Measurements from ENCODE around the gene RASL10B. TPM values are rescaled to one million over a fixed set of nuclear protein-coding genes. Genes with fewer than 3 reads are reported as not detected.

Gene RASL10B
- total RNA-seq, 2 experiments from 2014 or later = not detected

DNA sequence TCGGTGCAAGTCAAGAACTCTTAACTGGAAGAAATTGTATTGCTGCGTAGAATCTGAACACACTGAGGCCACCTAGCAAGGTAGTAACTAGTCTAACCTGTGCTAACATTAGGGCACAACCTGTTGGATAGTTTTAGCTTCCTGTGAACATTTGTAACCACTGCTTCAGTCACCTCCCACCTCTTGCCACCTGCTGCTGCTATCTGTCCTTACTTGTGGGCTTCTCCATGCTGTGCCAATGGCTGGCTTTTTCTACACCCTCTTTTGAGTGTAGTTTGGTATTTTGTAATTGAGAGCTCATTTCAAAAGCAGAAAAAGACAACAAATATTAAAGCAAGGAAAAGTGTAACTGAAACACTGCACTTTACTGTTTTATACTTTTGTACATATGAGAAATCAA lies 7.7 kb upstream of the RASL10B start:
- Histone ChIP-seq H4K20me1 (ENCODE audit: insufficient read depth, low read length) (no peaks in the 10 kb centered on the region), H3K36me3 (ENCODE audit: insufficient read depth, low read length) (peaks cover 47% of the 10 kb centered on the region), H2AFZ (ENCODE audit: low read length) (no peak overlapping the region), H3K4me2 (ENCODE audit: low read length) (no peak overlapping the region), H3K4me1 (ENCODE audit: insufficient read depth, low read length, poor library complexity, severe bottlenecking) (peaks cover 24% of the 10 kb centered on the region), H3K9me3 (ENCODE audit: low read length) (no peaks in the 10 kb centered on the region), H3K4me3 (ENCODE audit: low read depth, low read length, poor library complexity, severe bottlenecking) (no peak overlapping the region), H3K79me2 (ENCODE audit: insufficient read depth, low read depth, low read length) (no peaks in the 10 kb centered on the region), H3K27ac (ENCODE audit: low read depth, low read length, poor library complexity, severe bottlenecking) (no peak overlapping the region), H3K9me2 (ENCODE audit: insufficient read depth, low read length) (no peaks in the 10 kb centered on the region)
- intact Hi-C loops (cut with micrococcal nuclease; ENCODE audit: unreplicated experiment) = no loop called here
- POLR2A ChIA-PET = no interaction called here
- BruUV-seq (replicated peaks) = no TSS peak
- no peak for TF ChIP-seq EZH2phosphoT487 (IDR thresholded peaks at IDR 0.05; ENCODE audit: borderline replicate concordance, low read depth, low read length)
- TF ChIP-seq, protein P1, sequence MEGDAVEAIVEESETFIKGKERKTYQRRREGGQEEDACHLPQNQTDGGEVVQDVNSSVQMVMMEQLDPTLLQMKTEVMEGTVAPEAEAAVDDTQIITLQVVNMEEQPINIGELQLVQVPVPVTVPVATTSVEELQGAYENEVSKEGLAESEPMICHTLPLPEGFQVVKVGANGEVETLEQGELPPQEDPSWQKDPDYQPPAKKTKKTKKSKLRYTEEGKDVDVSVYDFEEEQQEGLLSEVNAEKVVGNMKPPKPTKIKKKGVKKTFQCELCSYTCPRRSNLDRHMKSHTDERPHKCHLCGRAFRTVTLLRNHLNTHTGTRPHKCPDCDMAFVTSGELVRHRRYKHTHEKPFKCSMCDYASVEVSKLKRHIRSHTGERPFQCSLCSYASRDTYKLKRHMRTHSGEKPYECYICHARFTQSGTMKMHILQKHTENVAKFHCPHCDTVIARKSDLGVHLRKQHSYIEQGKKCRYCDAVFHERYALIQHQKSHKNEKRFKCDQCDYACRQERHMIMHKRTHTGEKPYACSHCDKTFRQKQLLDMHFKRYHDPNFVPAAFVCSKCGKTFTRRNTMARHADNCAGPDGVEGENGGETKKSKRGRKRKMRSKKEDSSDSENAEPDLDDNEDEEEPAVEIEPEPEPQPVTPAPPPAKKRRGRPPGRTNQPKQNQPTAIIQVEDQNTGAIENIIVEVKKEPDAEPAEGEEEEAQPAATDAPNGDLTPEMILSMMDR (conservative IDR thresholded peaks at IDR 0.05; ENCODE audit: low read length) = no peak
- no peak for DNase-seq (ENCODE audit: low spot score)
- CTCF ChIA-PET (ENCODE audit: unreplicated experiment) = no interaction called here

DNA sequence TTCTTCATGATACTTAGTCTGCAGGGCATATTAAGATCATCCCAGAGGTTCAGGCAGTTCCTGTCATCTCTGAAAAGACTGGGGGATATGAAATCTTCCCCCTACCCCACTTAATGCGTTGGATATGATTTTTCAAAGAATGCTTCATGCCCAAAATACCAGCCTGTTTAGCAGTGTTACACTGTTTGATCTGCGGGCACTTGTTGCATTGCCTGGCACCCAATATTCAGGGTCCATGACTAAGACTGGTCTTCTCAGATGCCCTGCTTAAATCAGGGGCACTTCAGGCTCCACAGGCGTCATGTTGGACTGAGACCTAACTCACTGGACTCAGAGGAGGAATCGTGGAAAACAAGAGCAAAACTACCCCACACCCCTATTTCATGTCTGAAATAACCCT lies 6.4 kb upstream of the RASL10B start:
- POLR2A ChIA-PET = no interaction called here
- H3K36me3 ChIP-seq (ENCODE audit: insufficient read depth, low read length) = peaks cover 36% of the 10 kb centered on the region
- CTCF ChIA-PET (ENCODE audit: unreplicated experiment) = no interaction called here

DNA sequence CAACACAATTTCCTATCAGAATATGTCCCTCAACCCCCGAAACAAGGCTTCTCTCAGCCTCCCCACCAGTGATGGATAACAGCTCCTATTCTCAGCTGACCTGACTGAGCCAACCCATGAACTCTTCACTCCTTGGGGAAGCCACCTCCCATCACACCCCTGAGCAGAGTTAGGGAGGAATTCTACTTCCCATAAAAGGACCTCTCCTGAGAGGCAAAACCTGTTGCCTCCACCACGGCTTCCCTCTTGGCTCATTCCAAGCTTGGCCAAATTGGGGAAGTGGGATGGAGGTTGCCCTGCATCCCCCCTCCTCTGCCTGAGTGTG lies 5.7 kb upstream of the RASL10B start:
- Histone ChIP-seq H3K4me2 (ENCODE audit: low read length) (no peak overlapping the region), H3K9me3 (ENCODE audit: low read length) (no peaks in the 10 kb centered on the region), H3K4me3 (ENCODE audit: low read depth, low read length, poor library complexity, severe bottlenecking) (no peak overlapping the region), H4K20me1 (ENCODE audit: insufficient read depth, low read length) (no peaks in the 10 kb centered on the region), H3K36me3 (ENCODE audit: insufficient read depth, low read length) (peaks cover 35% of the 10 kb centered on the region), H3K79me2 (ENCODE audit: insufficient read depth, low read depth, low read length) (no peaks in the 10 kb centered on the region), H3K9me2 (ENCODE audit: insufficient read depth, low read length) (no peaks in the 10 kb centered on the region), H2AFZ (ENCODE audit: low read length) (no peak overlapping the region), H3K27ac (ENCODE audit: low read depth, low read length, poor library complexity, severe bottlenecking) (no peak overlapping the region), H3K4me1 (ENCODE audit: insufficient read depth, low read length, poor library complexity, severe bottlenecking) (peaks cover 24% of the 10 kb centered on the region)
- TF ChIP-seq, protein P1 (conservative IDR thresholded peaks at IDR 0.05; ENCODE audit: low read length) = no peak
- no peak for TF ChIP-seq EZH2phosphoT487 (IDR thresholded peaks at IDR 0.05; ENCODE audit: borderline replicate concordance, low read depth, low read length)
- CTCF ChIA-PET (ENCODE audit: unreplicated experiment) = no interaction called here
- no peak for DNase-seq (ENCODE audit: low spot score)
- POLR2A ChIA-PET = interaction anchor here (0.6 to 1.5 kb wide), 2 partner anchors 14 to 20 kb away, joined by 3 to 6 read pairs; no protein-coding TSS in a partner anchor
- intact Hi-C loops (cut with micrococcal nuclease; ENCODE audit: unreplicated experiment) = no loop called here
- no TSS peak for BruUV-seq (replicated peaks)

More for the DNA sequence above, 6.4 kb upstream of the RASL10B start:
- Histone ChIP-seq H3K9me3 (ENCODE audit: low read length) (no peaks in the 10 kb centered on the region), H3K4me3 (ENCODE audit: low read depth, low read length, poor library complexity, severe bottlenecking) (no peak overlapping the region), H3K27ac (ENCODE audit: low read depth, low read length, poor library complexity, severe bottlenecking) (no peak overlapping the region), H2AFZ (ENCODE audit: low read length) (no peak overlapping the region), H3K4me2 (ENCODE audit: low read length) (no peak overlapping the region), H3K4me1 (ENCODE audit: insufficient read depth, low read length, poor library complexity, severe bottlenecking) (peaks cover 24% of the 10 kb centered on the region), H3K9me2 (ENCODE audit: insufficient read depth, low read length) (no peaks in the 10 kb centered on the region), H3K79me2 (ENCODE audit: insufficient read depth, low read depth, low read length) (no peaks in the 10 kb centered on the region), H4K20me1 (ENCODE audit: insufficient read depth, low read length) (no peaks in the 10 kb centered on the region)
- TF ChIP-seq, protein P1 (conservative IDR thresholded peaks at IDR 0.05; ENCODE audit: low read length) = no peak
- no peak for TF ChIP-seq EZH2phosphoT487 (IDR thresholded peaks at IDR 0.05; ENCODE audit: borderline replicate concordance, low read depth, low read length)
- intact Hi-C loops (cut with micrococcal nuclease; ENCODE audit: unreplicated experiment) = no loop called here
- no TSS peak for BruUV-seq (replicated peaks)
- DNase-seq (ENCODE audit: low spot score) = no peak

All from OCI-LY7 (cell line).